Measurements from ENCODE around the gene ACAD8.

ACAD8 gene

DNA sequence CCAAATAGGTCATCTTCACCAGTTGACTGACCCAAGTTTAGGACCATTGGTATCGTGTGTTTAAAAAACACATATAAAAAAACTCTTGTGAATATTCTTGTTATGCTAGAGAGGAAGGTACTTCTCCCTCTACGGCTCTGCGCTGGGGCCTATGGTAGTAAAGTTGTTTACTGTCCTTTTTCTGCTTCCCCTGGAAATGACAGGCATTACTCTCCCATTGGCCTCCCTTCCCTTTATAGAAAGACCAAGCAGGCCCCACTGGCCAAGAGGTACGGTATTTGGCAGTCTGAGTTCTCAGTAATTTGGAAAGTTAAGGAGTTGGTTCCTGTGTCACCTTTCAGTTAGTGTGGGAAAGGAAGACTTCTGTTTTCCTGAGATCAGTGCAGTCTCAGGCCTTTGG, 6.7 kb upstream of the ACAD8 start:
- Histone ChIP-seq H3K27me3 (replicated peaks in 2 of 5; ENCODE audit: control insufficient read depth in 4 of 5, insufficient read depth in 5 of 5, low read length in 4 of 5) (no peaks in the 10 kb centered on the region), H3K4me3 (ENCODE audit: control insufficient read depth in 1 of 7, extremely low read depth in 1 of 7, insufficient read depth in 4 of 7, low read depth in 2 of 7, low read length in 6 of 7) (no peak overlapping the region), H3K4me1 (ENCODE audit: control extremely low read depth in 1 of 4, control insufficient read depth in 4 of 4, insufficient read depth in 4 of 4, low read length in 3 of 4) (peaks cover 0 to under 1% (median 0%) of the 10 kb centered on the region in 4 experiments), H3K27ac (ENCODE audit: insufficient read depth in 1 of 2, low read depth in 1 of 2, low read length in 2 of 2, poor library complexity in 1 of 2, severe bottlenecking in 2 of 2) (no peak overlapping the region), H3K9me3 (ENCODE audit: control extremely low read depth in 1 of 5, control insufficient read depth in 4 of 5, insufficient read depth in 2 of 5, low read depth in 1 of 5, low read length in 4 of 5) (no peaks in the 10 kb centered on the region), H3K36me3 (ENCODE audit: control insufficient read depth in 4 of 4, insufficient read depth in 4 of 4, low read length in 3 of 4) (peaks cover 8 to 92% (median 80%) of the 10 kb centered on the region in 4 experiments)
- POLR2A ChIA-PET: no interaction called here
- CTCF ChIA-PET: no interaction called here
- no peak for DNase-seq
- 100% methylated on average over 1 of the region's 4 CpGs for WGBS (ENCODE audit: insufficient coverage)

DNA sequence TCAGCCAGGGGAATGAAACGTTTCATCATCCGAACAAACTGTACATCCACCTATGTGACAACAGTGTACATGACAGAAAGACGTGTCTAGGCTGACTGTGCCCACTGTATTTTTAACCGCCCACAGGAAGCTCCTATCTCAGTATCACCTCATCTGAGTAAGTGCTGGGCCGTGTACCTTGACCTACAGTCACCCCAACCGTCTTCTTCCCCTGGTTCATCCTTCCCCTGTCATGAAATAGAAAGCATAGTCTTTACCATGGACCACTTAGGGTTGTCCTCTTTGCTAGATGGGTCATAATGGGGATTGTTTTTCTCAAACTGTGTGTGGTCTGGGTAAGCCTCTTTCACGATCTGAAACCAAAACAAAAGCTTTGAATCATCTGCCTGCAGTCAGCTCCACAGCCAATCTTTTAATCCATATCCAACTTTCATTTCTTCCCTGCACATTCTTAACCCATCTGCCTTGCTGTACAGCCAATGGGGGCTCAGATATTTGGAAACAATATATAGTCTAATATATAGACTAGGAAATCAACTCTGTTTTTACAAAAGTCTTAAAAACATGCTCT, 4.4 kb upstream of the ACAD8 start:
- H3K27me3 ChIP-seq (replicated peaks in 2 of 5; ENCODE audit: control insufficient read depth in 4 of 5, insufficient read depth in 5 of 5, low read length in 4 of 5): no peaks in the 10 kb centered on the region
- peaks cover 5 to 71% (median 59%) of the 10 kb centered on the region in 4 experiments for H3K36me3 ChIP-seq (ENCODE audit: control insufficient read depth in 4 of 4, insufficient read depth in 4 of 4, low read length in 3 of 4)
- POLR2A ChIA-PET: no interaction called here
- CTCF ChIA-PET: interaction anchor here (1.0 to 3.5 kb wide), 6 partner anchors 9 to 46 kb away, joined by 3 to 10 read pairs (median 4); partner anchors contain the start of gene GLB1L3
- no peak overlapping the region for H3K4me3 ChIP-seq (ENCODE audit: control insufficient read depth in 1 of 7, extremely low read depth in 1 of 7, insufficient read depth in 4 of 7, low read depth in 2 of 7, low read length in 6 of 7)
- peaks cover 5 to 14% (median 9%) of the 10 kb centered on the region in 4 experiments for H3K4me1 ChIP-seq (ENCODE audit: control extremely low read depth in 1 of 4, control insufficient read depth in 4 of 4, insufficient read depth in 4 of 4, low read length in 3 of 4)
- H3K27ac ChIP-seq (ENCODE audit: insufficient read depth in 1 of 2, low read depth in 1 of 2, low read length in 2 of 2, poor library complexity in 1 of 2, severe bottlenecking in 2 of 2): no peak overlapping the region
- WGBS (ENCODE audit: insufficient coverage): 100% methylated on average over 5 of the region's 7 CpGs
- no peaks in the 10 kb centered on the region for H3K9me3 ChIP-seq (ENCODE audit: control extremely low read depth in 1 of 5, control insufficient read depth in 4 of 5, insufficient read depth in 2 of 5, low read depth in 1 of 5, low read length in 4 of 5)
- DNase-seq: no peak

DNA sequence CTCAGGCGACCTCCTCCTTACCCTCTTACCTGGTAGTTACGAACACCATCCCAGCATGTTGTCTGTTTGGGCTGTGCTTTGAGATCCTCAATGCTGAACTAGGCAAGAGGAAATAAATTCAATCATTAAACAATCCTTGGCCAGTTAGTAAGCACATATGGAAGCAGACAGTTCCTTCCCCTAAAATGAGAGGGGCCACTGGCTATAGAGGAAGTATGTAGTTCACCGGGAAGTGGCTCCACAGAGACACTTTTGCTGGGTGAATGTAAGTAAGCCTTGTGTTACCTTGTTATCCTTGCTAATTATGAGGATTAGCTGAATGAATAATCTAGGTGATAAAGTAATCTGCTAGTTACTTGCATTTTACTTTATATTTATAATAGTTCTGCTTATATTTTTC, 3.1 kb upstream of the ACAD8 start:
- no peaks in the 10 kb centered on the region for H3K27me3 ChIP-seq (replicated peaks in 2 of 5; ENCODE audit: control insufficient read depth in 4 of 5, insufficient read depth in 5 of 5, low read length in 4 of 5)
- H3K9me3 ChIP-seq (ENCODE audit: control extremely low read depth in 1 of 5, control insufficient read depth in 4 of 5, insufficient read depth in 2 of 5, low read depth in 1 of 5, low read length in 4 of 5): no peaks in the 10 kb centered on the region
- no peak overlapping the region for H3K4me3 ChIP-seq (ENCODE audit: control insufficient read depth in 1 of 7, extremely low read depth in 1 of 7, insufficient read depth in 4 of 7, low read depth in 2 of 7, low read length in 6 of 7)
- peaks cover 9 to 20% (median 12%) of the 10 kb centered on the region in 4 experiments for H3K4me1 ChIP-seq (ENCODE audit: control extremely low read depth in 1 of 4, control insufficient read depth in 4 of 4, insufficient read depth in 4 of 4, low read length in 3 of 4)
- DNase-seq: no peak
- WGBS (ENCODE audit: insufficient coverage): 83% methylated on average over 1 of the region's 3 CpGs
- peaks cover 3 to 59% (median 50%) of the 10 kb centered on the region in 4 experiments for H3K36me3 ChIP-seq (ENCODE audit: control insufficient read depth in 4 of 4, insufficient read depth in 4 of 4, low read length in 3 of 4)
- ChIA-PET CTCF (interaction anchor here (1.2 to 3.5 kb wide), 4 partner anchors 9 to 26 kb away, joined by 5 to 10 read pairs (median 7); partner anchors contain the start of gene GLB1L3), POLR2A (no interaction called here)
- H3K27ac ChIP-seq (ENCODE audit: insufficient read depth in 1 of 2, low read depth in 1 of 2, low read length in 2 of 2, poor library complexity in 1 of 2, severe bottlenecking in 2 of 2): no peak overlapping the region

DNA sequence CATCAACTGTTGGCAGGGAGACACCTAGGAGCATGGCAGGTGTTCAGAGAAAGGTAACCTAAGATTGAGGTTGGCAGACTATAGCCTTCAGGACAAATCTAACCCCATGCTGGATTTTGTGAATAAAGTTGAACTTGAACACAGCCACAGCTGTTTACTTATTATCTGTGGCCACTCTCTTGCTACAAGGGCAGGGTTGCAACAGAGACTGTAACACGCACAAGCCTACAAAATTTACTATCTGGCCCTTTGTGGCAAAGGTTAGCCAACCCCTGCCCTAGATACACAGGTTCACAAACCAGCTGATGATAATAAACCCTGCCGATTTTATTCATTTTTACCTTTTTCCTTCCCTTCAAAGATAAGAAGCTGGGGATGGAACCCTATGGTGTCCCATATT, 2.7 kb upstream of the ACAD8 start:
- Histone ChIP-seq H3K4me3 (ENCODE audit: control insufficient read depth in 1 of 7, extremely low read depth in 1 of 7, insufficient read depth in 4 of 7, low read depth in 2 of 7, low read length in 6 of 7) (no peak overlapping the region), H3K36me3 (ENCODE audit: control insufficient read depth in 4 of 4, insufficient read depth in 4 of 4, low read length in 3 of 4) (peaks cover 3 to 54% (median 46%) of the 10 kb centered on the region in 4 experiments), H3K9me3 (ENCODE audit: control extremely low read depth in 1 of 5, control insufficient read depth in 4 of 5, insufficient read depth in 2 of 5, low read depth in 1 of 5, low read length in 4 of 5) (no peaks in the 10 kb centered on the region), H3K4me1 (ENCODE audit: control extremely low read depth in 1 of 4, control insufficient read depth in 4 of 4, insufficient read depth in 4 of 4, low read length in 3 of 4) (peaks cover 9 to 20% (median 12%) of the 10 kb centered on the region in 4 experiments), H3K27ac (ENCODE audit: insufficient read depth in 1 of 2, low read depth in 1 of 2, low read length in 2 of 2, poor library complexity in 1 of 2, severe bottlenecking in 2 of 2) (no peak overlapping the region), H3K27me3 (replicated peaks in 2 of 5; ENCODE audit: control insufficient read depth in 4 of 5, insufficient read depth in 5 of 5, low read length in 4 of 5) (no peaks in the 10 kb centered on the region)
- 93% methylated on average over 2 of the region's 2 CpGs for WGBS (ENCODE audit: insufficient coverage)
- POLR2A ChIA-PET: no interaction called here
- CTCF ChIA-PET: interaction anchor here (0.9 to 3.5 kb wide), 5 partner anchors 9 to 26 kb away, joined by 3 to 10 read pairs (median 5); partner anchors contain the start of gene GLB1L3
- no peak for DNase-seq

DNA sequence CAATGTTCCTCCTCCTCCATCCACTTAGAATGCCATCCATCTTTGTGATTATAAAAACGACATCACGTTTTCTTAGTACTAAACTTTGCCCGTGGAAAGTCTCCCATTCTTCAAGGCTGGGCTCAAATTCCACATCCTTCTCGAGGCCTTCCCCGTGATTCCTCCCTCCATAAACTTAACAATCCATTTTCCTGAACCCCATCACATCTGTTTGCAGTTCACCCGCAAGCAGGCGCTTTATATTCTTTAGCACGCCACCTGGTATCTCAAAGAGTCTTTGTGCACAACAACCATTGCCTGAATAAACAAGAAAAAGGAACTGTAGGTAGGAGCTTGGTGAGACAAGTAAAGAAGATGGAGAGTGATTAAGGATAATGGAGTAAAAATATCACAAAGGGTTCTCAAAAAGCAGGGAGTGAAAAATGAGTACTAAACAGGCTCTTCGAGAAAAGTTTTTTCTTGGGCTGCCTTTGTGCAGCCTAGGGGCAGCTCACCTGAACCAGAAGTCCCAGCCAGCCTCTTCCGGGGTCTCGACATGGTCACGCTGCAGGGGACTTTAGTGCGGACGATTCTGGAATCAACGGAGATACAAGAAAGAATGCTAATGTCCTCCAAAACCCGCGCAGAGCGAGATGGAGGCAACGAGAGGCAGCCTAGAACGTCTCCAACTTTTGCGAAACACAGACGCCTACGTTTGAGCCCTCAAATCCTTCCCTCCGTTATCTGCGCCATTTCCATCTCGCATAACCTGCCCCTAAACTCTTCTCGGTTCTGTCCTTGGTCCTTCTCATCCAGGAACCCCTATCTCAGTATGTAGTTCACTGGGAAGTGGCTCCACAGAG, 801 bp upstream of the ACAD8 start:
- Histone ChIP-seq H3K9me3 (ENCODE audit: control extremely low read depth in 1 of 5, control insufficient read depth in 4 of 5, insufficient read depth in 2 of 5, low read depth in 1 of 5, low read length in 4 of 5) (no peaks in the 10 kb centered on the region), H3K4me1 (ENCODE audit: control extremely low read depth in 1 of 4, control insufficient read depth in 4 of 4, insufficient read depth in 4 of 4, low read length in 3 of 4) (peaks cover 9 to 20% (median 12%) of the 10 kb centered on the region in 4 experiments), H3K27me3 (replicated peaks in 2 of 5; ENCODE audit: control insufficient read depth in 4 of 5, insufficient read depth in 5 of 5, low read length in 4 of 5) (no peaks in the 10 kb centered on the region), H3K4me3 (ENCODE audit: control insufficient read depth in 1 of 7, extremely low read depth in 1 of 7, insufficient read depth in 4 of 7, low read depth in 2 of 7, low read length in 6 of 7) (peak overlapping the region; percentile 90 to 100 (median 97)), H3K27ac (ENCODE audit: insufficient read depth in 1 of 2, low read depth in 1 of 2, low read length in 2 of 2, poor library complexity in 1 of 2, severe bottlenecking in 2 of 2) (peak overlapping the region in 1 of 2 experiments; percentile 62), H3K36me3 (ENCODE audit: control insufficient read depth in 4 of 4, insufficient read depth in 4 of 4, low read length in 3 of 4) (peaks cover 3 to 40% (median 34%) of the 10 kb centered on the region in 4 experiments)
- 11% methylated on average over 18 of the region's 27 CpGs for WGBS (ENCODE audit: insufficient coverage)
- DNase-seq: no peak
- ChIA-PET POLR2A (interaction anchor here (1.0 kb wide), 1 partner anchor 28 kb away, joined by 3 read pairs; the partner anchor contains the start of genes NCAPD3 and VPS26B), CTCF (interaction anchor here (0.9 to 2.7 kb wide), 4 partner anchors 15 to 45 kb away, joined by 3 to 9 read pairs (median 5); partner anchors contain the start of gene VPS26B)

DNA sequence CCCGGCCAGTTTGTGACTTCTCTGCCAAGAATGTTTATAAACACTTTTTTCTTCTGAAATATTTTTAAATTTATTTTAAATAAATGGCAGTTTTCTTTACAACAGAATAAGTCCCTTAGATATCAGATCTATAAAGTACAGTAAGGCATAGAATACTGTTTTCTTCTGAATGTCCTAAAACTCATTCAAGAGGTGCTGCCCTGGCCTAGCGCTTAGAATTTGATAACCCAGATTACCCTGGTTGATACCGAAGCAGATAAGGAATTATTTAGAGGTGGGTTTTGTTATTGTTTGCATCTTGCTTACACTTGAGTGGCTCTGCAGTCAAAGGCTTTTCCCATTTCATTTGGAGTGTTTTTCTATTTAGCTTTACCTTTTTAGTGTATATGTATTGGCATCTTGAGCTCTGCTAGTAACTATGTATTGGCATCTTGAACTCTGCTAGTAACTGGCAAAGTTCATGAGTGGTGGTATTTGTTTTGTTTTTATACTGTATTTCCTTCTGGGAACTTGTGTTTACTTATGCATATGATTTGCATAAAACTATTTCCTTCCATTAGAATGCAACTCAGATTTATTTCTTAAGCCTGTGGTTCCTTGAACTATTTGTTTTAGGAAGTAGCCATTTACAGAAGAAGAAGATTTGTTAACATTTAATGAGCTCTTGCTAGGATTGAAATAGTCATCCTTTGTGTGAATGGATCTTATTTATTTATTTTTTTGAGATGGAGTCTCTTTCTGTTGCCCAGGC, 1.2 kb downstream of the ACAD8 start:
- CTCF ChIA-PET: interaction anchor here (0.9 to 2.9 kb wide), 5 partner anchors 10 to 28 kb away, joined by 3 to 11 read pairs (median 4); no protein-coding TSS in a partner anchor
- no peak for DNase-seq
- H3K27me3 ChIP-seq (replicated peaks in 2 of 5; ENCODE audit: control insufficient read depth in 4 of 5, insufficient read depth in 5 of 5, low read length in 4 of 5): no peaks in the 10 kb centered on the region
- peaks cover 9 to 20% (median 12%) of the 10 kb centered on the region in 4 experiments for H3K4me1 ChIP-seq (ENCODE audit: control extremely low read depth in 1 of 4, control insufficient read depth in 4 of 4, insufficient read depth in 4 of 4, low read length in 3 of 4)
- peaks cover 0 to 34% (median 28%) of the 10 kb centered on the region in 4 experiments for H3K36me3 ChIP-seq (ENCODE audit: control insufficient read depth in 4 of 4, insufficient read depth in 4 of 4, low read length in 3 of 4)
- POLR2A ChIA-PET: interaction anchor here (1.5 kb wide), 1 partner anchor 10 kb away, joined by 5 read pairs; no protein-coding TSS in a partner anchor
- H3K9me3 ChIP-seq (ENCODE audit: control extremely low read depth in 1 of 5, control insufficient read depth in 4 of 5, insufficient read depth in 2 of 5, low read depth in 1 of 5, low read length in 4 of 5): no peaks in the 10 kb centered on the region
- H3K4me3 ChIP-seq (ENCODE audit: control insufficient read depth in 1 of 7, extremely low read depth in 1 of 7, insufficient read depth in 4 of 7, low read depth in 2 of 7, low read length in 6 of 7): peak overlapping the region in 4 of 7 experiments; percentile 28 to 100 (median 85)
- 92% methylated on average over 2 of the region's 3 CpGs for WGBS (ENCODE audit: insufficient coverage)
- H3K27ac ChIP-seq (ENCODE audit: insufficient read depth in 1 of 2, low read depth in 1 of 2, low read length in 2 of 2, poor library complexity in 1 of 2, severe bottlenecking in 2 of 2): no peak overlapping the region

All from common myeloid progenitor, CD34-positive (primary cell).